ENCODE results near the gene BAD.

BAD gene

DNA sequence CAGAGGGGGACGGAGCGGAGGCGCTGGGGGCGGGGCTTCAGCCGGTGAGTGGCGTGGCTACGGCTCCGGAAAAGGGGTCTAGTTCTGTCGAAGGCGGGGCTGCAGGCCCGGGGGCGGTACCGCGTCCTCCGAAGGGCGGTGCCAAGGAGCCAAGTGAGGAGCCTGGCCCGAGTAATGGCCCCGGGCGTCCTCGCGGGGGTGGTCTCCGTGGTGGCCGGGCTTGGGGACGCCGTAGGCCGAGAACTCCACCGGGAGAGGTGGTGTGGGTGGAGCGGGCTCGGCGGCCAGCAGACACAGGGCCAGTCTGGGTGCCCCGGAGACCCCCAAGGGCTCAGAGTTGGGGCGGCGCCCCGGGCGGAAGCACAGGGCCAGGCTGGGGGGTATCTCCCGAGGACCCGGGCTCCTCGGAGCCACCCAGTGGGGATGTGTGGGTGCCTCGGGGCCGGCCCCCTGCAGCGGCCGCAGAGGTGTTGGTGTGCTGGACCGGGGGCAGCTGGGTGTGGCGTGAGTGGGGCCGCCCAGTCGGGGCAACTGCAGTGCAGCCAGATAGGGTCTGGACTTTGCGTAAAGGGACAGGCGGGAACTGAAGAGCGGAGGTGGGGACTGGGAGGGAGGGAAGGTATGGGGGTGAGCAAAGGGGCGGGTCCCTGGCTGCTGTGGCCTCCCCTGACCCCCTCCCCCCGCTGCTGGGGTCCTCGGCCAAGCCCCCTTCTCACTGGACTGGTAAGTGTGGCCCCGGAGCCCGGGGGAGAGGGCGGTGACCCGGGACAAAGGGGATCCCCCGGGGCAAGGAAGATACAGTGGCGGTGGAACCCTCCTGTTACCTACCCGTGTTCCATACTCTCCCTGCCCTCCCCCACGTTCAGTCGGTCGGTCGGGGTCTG, 42.7 kb downstream of the BAD start:
- no peak for FAIRE-seq

GRCh38 chr11:64241241-64241490, 43.3 kb downstream of the BAD start:
- FAIRE-seq, result no peak

DNA sequence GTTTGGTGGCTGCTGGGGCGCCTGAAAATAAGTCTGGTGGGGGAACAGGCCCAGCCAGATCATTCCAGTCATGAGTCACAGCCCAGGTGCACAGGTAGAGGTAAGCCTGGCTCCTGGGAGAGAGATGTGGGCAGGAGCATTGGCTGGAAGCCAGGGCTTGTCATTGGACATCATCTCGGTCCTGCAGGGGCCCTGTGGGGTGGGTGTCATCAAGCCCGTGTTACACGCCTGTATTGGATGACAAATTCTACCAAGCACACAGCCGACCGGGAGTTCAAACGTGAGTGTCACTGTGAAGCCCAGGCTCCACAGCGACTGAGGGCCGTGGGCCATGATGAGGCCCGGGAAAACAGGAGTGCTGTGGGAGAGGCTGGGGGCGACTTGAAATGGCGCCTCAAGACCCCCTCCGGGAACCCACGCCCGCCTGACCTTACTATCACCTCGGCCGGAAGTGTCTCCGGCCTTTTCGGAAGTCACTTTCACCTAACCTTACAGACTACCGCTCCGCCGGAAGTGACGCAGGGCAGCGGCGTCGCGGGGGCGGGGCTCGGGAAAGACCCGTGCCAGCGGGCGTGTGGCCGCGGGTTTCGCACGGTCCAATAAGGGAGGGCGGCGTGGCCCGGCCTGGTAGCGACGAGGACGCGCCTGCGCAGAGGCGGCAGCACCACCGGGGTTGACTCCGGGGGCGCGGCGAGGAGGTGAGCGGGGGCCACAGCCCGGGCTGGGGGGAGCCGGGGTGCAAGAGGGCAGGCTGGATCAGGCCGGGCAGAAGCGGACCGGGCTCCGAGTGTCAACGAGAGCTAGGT, 43.8 kb downstream of the BAD start, which contains the start of gene FKBP2:
Gene FKBP2, plus strand, starts transcription at position 661 of the 806 bp plus-strand sequence. CDS start 1,293 bp downstream, outside the sequence.
- no peak for FAIRE-seq

DNA sequence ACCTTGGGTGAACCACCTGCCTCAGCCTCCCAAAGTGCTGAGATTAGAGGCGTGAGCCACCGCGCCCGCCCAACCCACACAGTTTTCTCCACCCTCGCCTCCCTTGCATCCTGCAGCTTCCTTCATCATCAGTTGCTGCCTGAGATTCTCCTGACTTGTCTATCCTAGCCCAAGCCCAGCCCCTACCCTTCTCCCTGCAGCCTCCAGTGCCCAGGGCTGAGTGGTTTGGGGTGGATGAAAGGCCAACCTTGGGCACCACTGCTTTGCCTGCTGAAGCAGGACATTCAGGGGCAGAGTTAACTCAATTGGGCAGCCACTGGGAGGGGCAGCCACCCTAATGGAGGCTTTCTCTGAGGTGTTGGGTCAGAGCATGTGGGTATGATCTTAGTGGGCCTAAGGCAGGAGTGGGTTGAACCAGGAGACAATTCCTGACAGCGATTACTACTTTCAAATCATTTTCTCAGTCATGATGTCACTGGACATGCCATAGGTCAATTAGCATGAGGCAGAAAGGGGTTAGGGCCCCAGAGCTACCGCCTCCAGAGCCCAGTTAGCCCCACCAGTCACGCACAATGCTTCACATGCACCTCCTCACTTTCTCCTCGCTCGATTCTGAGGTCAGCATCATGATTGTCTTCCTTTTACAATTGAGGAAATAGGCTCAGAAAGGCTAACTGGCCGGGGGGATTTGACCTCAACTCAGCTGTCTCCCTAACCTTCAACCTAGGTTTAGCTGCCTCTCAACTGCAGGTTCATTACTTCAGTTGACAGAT, 44.6 kb downstream of the BAD start:
- no peak for FAIRE-seq

- no peak for FAIRE-seq
Observed at GRCh38 chr11:64238999-64239398, 45.5 kb downstream of the BAD start.

DNA sequence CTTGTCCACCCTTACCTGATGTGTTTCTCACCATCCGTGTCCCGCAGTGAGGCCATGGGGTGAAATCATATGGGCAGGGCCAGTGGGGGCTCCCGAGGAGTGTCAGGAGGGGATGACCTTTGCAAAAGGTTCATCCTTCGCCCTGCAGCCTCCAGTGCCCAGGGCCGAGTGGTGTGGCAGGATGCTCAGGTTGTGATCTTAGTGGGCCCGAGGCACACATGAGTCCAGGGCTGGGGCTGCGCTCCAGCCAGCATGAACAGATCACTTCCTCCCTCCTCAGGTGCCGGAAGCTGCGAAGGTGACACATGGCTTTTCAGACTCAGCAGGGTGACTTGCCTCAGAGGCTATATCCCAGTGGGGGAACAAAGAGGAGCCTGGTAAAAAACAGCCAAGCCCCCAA, 46.4 kb downstream of the BAD start:
- FAIRE-seq, result no peak

DNA sequence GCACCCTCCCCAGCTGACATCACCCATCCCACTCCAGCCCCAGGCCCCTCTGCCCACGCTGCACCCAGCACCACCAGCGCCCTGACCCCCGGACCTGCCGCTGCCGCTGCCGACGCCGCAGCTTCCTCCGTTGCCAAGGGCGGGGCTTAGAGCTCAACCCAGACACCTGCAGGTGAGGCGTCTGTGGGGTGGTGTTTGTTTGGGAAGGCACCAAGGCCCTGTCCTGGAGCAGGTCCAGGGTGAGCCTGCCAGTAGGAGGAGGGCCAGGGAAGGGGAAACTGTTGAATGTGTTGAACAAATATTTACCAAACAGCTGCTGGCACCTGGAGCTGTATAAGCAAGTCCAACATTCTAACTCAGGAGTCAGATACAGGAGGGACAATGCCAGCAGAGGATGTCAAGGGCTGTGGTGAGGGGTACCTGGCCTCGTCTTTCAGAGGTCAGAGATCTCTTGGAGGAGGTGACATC, 46.9 kb downstream of the BAD start:
- no peak for FAIRE-seq

- no peak for FAIRE-seq
Observed at GRCh38 chr11:64235437-64236161, 48.9 kb downstream of the BAD start.

GRCh38 chr11:64234647-64235379, 49.7 kb downstream of the BAD start:
- FAIRE-seq, result no peak

- no peak for FAIRE-seq
Observed at GRCh38 chr11:64233913-64234586, 50.4 kb downstream of the BAD start, which contains the start of gene VEGFB. VEGFB (plus strand) TSS chr11:64234584; CDS start chr11:64234834, 250 bp downstream.

DNA sequence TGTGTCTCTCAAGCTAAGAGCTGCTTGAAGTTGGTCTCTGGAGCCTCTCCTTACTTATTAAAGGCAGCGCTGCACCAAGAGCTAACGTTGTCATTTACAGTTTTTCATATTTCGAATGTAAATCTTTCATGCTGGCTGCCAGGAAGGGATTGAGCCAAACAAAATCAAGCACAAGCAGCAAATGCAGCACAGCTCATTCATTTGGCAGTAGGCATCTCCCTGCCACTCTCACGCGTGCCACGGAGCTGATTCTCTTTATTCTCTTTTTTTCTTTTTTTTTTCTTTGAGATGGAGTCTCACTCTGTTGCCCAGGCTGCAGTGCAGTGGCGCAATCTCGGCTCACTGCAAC, 51.5 kb downstream of the BAD start:
- no peak for FAIRE-seq

GRCh38 chr11:64232182-64232966, 52.1 kb downstream of the BAD start:
- FAIRE-seq, result no peak

- no peak for FAIRE-seq
Observed at GRCh38 chr11:64231546-64231945, 52.9 kb downstream of the BAD start.

DNA sequence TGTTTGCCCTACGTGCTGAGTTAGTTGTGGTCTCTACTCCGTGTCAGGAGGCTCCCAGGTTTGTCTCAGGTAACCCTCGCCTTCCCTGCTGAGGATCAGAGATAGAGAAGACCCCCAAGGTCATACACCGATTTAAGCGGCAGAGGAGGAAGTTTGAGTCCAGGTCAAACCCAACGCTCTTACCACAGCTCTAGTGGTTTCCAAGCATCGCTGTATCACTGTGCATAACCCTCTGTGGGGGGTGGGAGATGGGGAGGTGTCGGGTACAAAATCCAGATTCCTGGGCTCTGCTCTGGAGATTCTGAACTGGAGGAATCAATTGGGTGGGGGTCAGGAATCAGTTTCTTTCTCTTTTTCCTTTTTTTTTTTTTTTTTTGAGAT, 53.5 kb downstream of the BAD start:
- no peak for FAIRE-seq

DNA sequence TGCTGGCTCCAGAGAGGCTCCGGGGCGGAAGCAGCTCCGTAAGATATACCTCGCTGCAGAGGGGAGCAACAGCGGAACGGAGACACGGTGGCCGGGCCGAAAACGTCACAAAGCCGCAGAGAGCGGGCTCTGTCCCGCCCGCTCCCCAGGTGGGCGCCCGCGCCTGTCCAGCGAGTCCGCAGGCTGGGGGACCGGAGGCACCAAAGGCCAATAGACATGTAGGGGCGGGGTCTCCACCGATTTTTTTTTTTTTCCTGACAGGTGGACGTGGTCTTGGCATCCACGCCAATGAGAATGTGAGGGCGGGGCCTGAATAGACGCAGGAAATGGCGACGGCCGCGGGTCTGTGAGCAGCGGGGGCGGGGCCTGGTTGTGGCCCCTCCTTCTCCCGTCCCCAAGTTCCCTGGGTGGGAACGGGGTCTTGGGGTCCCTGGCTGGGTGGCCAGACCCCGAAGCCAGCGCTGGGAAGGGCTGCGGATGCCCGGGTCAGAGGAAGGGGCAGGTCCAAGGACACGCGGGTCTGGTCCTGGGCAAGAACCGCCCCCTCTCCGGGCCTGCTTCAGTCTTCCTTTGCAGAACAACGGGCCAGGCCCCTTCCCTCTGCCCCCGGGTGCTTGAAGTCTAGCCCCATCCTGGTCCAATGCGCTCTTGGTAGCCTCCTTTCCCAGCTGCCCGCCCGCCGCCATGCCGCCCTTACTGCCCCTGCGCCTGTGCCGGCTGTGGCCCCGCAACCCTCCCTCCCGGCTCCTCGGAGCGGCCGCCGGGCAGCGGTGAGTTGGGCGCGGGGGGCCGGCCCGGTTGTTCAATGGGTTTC, 54.1 kb downstream of the BAD start, which contains the start of gene DNAJC4:
Gene DNAJC4, plus strand, starts transcription at position 378 of the 814 bp plus-strand sequence. Its CDS starts 307 bp downstream, at position 685.
- no peak for FAIRE-seq

GRCh38 chr11:64229744-64230170, 54.7 kb downstream of the BAD start:
- FAIRE-seq, result no peak

DNA sequence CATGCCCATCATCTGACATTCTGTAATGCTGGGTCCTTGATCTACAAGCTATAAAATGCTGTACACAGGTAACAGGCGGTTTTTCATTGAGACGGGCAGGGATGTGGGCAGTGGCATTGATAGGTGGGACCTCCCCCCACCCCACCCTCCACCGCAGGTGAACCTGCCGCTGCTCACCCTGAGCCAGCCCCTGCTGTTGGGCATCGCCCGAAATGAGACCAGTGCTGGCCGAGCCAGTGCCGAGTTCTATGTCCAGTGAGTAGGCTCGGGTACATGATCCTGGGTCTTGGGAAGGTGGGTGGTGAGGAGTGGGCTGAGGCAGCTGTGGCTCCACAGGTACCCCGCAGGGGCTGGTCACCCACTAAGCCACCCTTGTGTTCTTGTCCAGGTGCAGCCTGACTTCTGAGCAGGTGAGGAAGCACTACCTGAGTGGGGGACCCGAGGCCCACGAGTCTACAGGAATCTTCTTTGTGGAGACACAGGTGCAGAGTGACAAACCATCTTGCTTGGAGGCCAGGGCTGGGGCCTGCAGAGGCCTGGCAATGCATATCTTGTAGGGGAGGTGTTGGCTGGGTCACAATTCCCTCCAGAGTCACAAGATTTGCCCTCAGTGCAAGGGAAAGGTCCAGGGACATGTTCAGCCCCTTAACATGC, 55.2 kb downstream of the BAD start:
- no peak for FAIRE-seq

- FAIRE-seq, result no peak
Observed at GRCh38 chr11:64227405-64227956, 57.0 kb downstream of the BAD start.
